ENCODE data around the gene HSH2D. TPM values are rescaled to one million over a fixed set of nuclear protein-coding genes. Genes with fewer than 3 reads are reported as not detected.

HSH2D gene
- total RNA-seq, 4 donors from 2014 or later, result 1.0 to 5.8 (median 1.6) TPM

- ATAC-seq (ENCODE audit: low FRiP score), result no peak
- no peak for TF ChIP-seq CTCF (IDR thresholded peaks at IDR 0.05)
- no peak for DNase-seq (ENCODE audit: low spot score)
Measured at GRCh38 chr19:16156904-16157303, 13.4 kb downstream of the HSH2D start.

- DNase-seq (ENCODE audit: low spot score) (no peak), ATAC-seq (ENCODE audit: low FRiP score) (no peak)
- TF ChIP-seq CTCF (IDR thresholded peaks at IDR 0.05), result no peak
Measured at GRCh38 chr19:16157601-16158000, 14.1 kb downstream of the HSH2D start.

GRCh38 chr19:16159655-16160054, 16.2 kb downstream of the HSH2D start:
- no peak for ATAC-seq (ENCODE audit: low FRiP score)
- DNase-seq (ENCODE audit: low spot score), result no peak
- no peak for TF ChIP-seq CTCF (IDR thresholded peaks at IDR 0.05)

GRCh38 chr19:16160445-16160942, 17.0 kb downstream of the HSH2D start:
- TF ChIP-seq CTCF (IDR thresholded peaks at IDR 0.05), result no peak
- DNase-seq (ENCODE audit: low spot score) (no peak), ATAC-seq (ENCODE audit: low FRiP score) (no peak)

- TF ChIP-seq CTCF (IDR thresholded peaks at IDR 0.05), result no peak
- ATAC-seq (ENCODE audit: low FRiP score) (no peak), DNase-seq (ENCODE audit: low spot score) (no peak)
Measured at GRCh38 chr19:16160943-16161560, 17.6 kb downstream of the HSH2D start.

GRCh38 chr19:16161840-16162239, 18.4 kb downstream of the HSH2D start:
- DNase-seq (ENCODE audit: low spot score) (no peak), ATAC-seq (ENCODE audit: low FRiP score) (no peak)
- TF ChIP-seq CTCF (IDR thresholded peaks at IDR 0.05), result no peak

- DNase-seq (ENCODE audit: low spot score) (no peak), ATAC-seq (ENCODE audit: low FRiP score) (no peak)
- no peak for TF ChIP-seq CTCF (IDR thresholded peaks at IDR 0.05)
Measured at GRCh38 chr19:16164222-16164890, 20.9 kb downstream of the HSH2D start.

All from omental fat pad (tissue), 4 donors.